ENCODE data around the gene FBXO46.

Gene FBXO46

GRCh38 chr19:45681391-45682015 is 49.2 kb downstream of the FBXO46 start:
- peak; percentile 93 for DNase-seq

- peak; percentile 97 for DNase-seq
Observed at GRCh38 chr19:45677351-45678230, 53.1 kb downstream of the FBXO46 start.

GRCh38 chr19:45676851-45677263 is 53.8 kb downstream of the FBXO46 start:
- DNase-seq: peak; percentile 75

- DNase-seq: peak; percentile 78
Observed at GRCh38 chr19:45674946-45675345, 55.8 kb downstream of the FBXO46 start.

GRCh38 chr19:45670670-45671453 is 59.8 kb downstream of the FBXO46 start:
- DNase-seq: peak; percentile 54

GRCh38 chr19:45668342-45668871 is 62.3 kb downstream of the FBXO46 start:
- peak; percentile 71 for DNase-seq

GRCh38 chr19:45667620-45668341 is 62.9 kb downstream of the FBXO46 start, which contains the start of gene GIPR:
Gene GIPR (plus strand): TSS chr19:45668221. CDS start chr19:45669521, 1,300 bp downstream.
- peak; percentile 84 for DNase-seq

- no peak for DNase-seq
Observed at GRCh38 chr19:45664575-45664974, 66.1 kb downstream of the FBXO46 start.

- no peak for DNase-seq
Observed at GRCh38 chr19:45663800-45664199, 66.9 kb downstream of the FBXO46 start.

- no peak for DNase-seq
Observed at GRCh38 chr19:45660636-45661035, 70.1 kb downstream of the FBXO46 start.
